Measurements from ENCODE around the gene KRTAP1-4.

Gene KRTAP1-4

GRCh38 chr17:40995116-40995515 is 34.9 kb downstream of the KRTAP1-4 start:
- no peak for DNase-seq (ENCODE audit: insufficient read length)
- TF ChIP-seq POLR2AphosphoS5 (IDR thresholded peaks at IDR 0.05; ENCODE audit: low read depth, low read length), result no peak
- TF ChIP-seq TAF1 (IDR thresholded peaks at IDR 0.05; ENCODE audit: borderline replicate concordance, low read depth, low read length), result no peak
- no peak for TF ChIP-seq POLR2A (IDR thresholded peaks at IDR 0.05; ENCODE audit: low read depth, low read length)
- FAIRE-seq, result no peak

- FAIRE-seq, result no peak
- DNase-seq (ENCODE audit: insufficient read length), result no peak
- TF ChIP-seq TAF1 (IDR thresholded peaks at IDR 0.05; ENCODE audit: borderline replicate concordance, low read depth, low read length) (no peak), POLR2A (IDR thresholded peaks at IDR 0.05; ENCODE audit: low read depth, low read length) (no peak), POLR2AphosphoS5 (IDR thresholded peaks at IDR 0.05; ENCODE audit: low read depth, low read length) (no peak)
Observed at GRCh38 chr17:40993839-40994238, 36.2 kb downstream of the KRTAP1-4 start, which contains the start of gene KRTAP3-3. KRTAP3-3 (minus strand) TSS chr17:40994164; CDS start chr17:40994097, 67 bp downstream.

- FAIRE-seq (no peak), DNase-seq (ENCODE audit: insufficient read length) (no peak)
- no peak for TF ChIP-seq POLR2A (IDR thresholded peaks at IDR 0.05; ENCODE audit: low read depth, low read length)
- no peak for TF ChIP-seq TAF1 (IDR thresholded peaks at IDR 0.05; ENCODE audit: borderline replicate concordance, low read depth, low read length)
- TF ChIP-seq POLR2AphosphoS5 (IDR thresholded peaks at IDR 0.05; ENCODE audit: low read depth, low read length), result no peak
Observed at GRCh38 chr17:40993084-40993483, 36.9 kb downstream of the KRTAP1-4 start.

GRCh38 chr17:40992666-40993065 is 37.3 kb downstream of the KRTAP1-4 start:
- TF ChIP-seq POLR2AphosphoS5 (IDR thresholded peaks at IDR 0.05; ENCODE audit: low read depth, low read length) (no peak), TAF1 (IDR thresholded peaks at IDR 0.05; ENCODE audit: borderline replicate concordance, low read depth, low read length) (no peak), POLR2A (IDR thresholded peaks at IDR 0.05; ENCODE audit: low read depth, low read length) (no peak)
- no peak for DNase-seq (ENCODE audit: insufficient read length)
- FAIRE-seq, result no peak

- FAIRE-seq, result no peak
Observed at GRCh38 chr17:40986920-40987319, 43.1 kb downstream of the KRTAP1-4 start.

GRCh38 chr17:40984226-40984625 is 45.8 kb downstream of the KRTAP1-4 start, which contains the start of gene KRT40:
KRT40 (minus strand) TSS chr17:40984326; CDS start chr17:40984273, 53 bp downstream.
- DNase-seq (ENCODE audit: insufficient read length) (no peak), FAIRE-seq (no peak)
- TF ChIP-seq TAF1 (IDR thresholded peaks at IDR 0.05; ENCODE audit: borderline replicate concordance, low read depth, low read length) (no peak), POLR2A (IDR thresholded peaks at IDR 0.05; ENCODE audit: low read depth, low read length) (no peak), POLR2AphosphoS5 (IDR thresholded peaks at IDR 0.05; ENCODE audit: low read depth, low read length) (no peak)

More at GRCh38 chr17:40986920-40987319, 43.1 kb downstream of the KRTAP1-4 start:
- no peak for TF ChIP-seq TAF1 (IDR thresholded peaks at IDR 0.05; ENCODE audit: borderline replicate concordance, low read depth, low read length)
- TF ChIP-seq POLR2AphosphoS5 (IDR thresholded peaks at IDR 0.05; ENCODE audit: low read depth, low read length), result no peak
- TF ChIP-seq POLR2A (IDR thresholded peaks at IDR 0.05; ENCODE audit: low read depth, low read length), result no peak
- no peak for DNase-seq (ENCODE audit: insufficient read length)

GRCh38 chr17:40981115-40981514 is 48.9 kb downstream of the KRTAP1-4 start:
- TF ChIP-seq POLR2A (IDR thresholded peaks at IDR 0.05; ENCODE audit: low read depth, low read length) (no peak), TAF1 (IDR thresholded peaks at IDR 0.05; ENCODE audit: borderline replicate concordance, low read depth, low read length) (no peak), POLR2AphosphoS5 (IDR thresholded peaks at IDR 0.05; ENCODE audit: low read depth, low read length) (no peak)
- FAIRE-seq, result no peak

GRCh38 chr17:40980596-40980995 is 49.4 kb downstream of the KRTAP1-4 start:
- DNase-seq (ENCODE audit: insufficient read length), result no peak
- TF ChIP-seq TAF1 (IDR thresholded peaks at IDR 0.05; ENCODE audit: borderline replicate concordance, low read depth, low read length), result no peak
- TF ChIP-seq POLR2A (IDR thresholded peaks at IDR 0.05; ENCODE audit: low read depth, low read length), result no peak
- TF ChIP-seq POLR2AphosphoS5 (IDR thresholded peaks at IDR 0.05; ENCODE audit: low read depth, low read length), result no peak
- FAIRE-seq, result no peak

More at GRCh38 chr17:40981115-40981514, 48.9 kb downstream of the KRTAP1-4 start:
- DNase-seq (ENCODE audit: insufficient read length), result no peak

- FAIRE-seq (no peak), DNase-seq (ENCODE audit: insufficient read length) (no peak)
- TF ChIP-seq POLR2A (IDR thresholded peaks at IDR 0.05; ENCODE audit: low read depth, low read length) (no peak), POLR2AphosphoS5 (IDR thresholded peaks at IDR 0.05; ENCODE audit: low read depth, low read length) (no peak), TAF1 (IDR thresholded peaks at IDR 0.05; ENCODE audit: borderline replicate concordance, low read depth, low read length) (no peak)
Observed at GRCh38 chr17:40980117-40980516, 49.9 kb downstream of the KRTAP1-4 start.

Data from GM12892 (cell line).